Left lobe of liver (tissue), 2 donors: Measurements from ENCODE around the gene CLEC3B. TPM values are rescaled to one million over a fixed set of nuclear protein-coding genes. Genes with fewer than 3 reads are reported as not detected.
A peak's percentile ranks its signal among the peaks of the same experiment; 100 is the strongest.
"Not testable (repeated sequence)": the region's sequence is repeated elsewhere in the genome, so short reads cannot be mapped to it uniquely, and the experiment has no call there.

ENCODE experiments used
- ATAC-seq: fragments of 200-7000 bp; cut with Tn5 transposase; one replicate; pipeline ENCODE4 v1.9.1; 2020; ENCODE audit warnings: mild to moderate bottlenecking, moderate library complexity
- DNase-seq: peaks from one replicate; pipeline ENCODE4 v3.0.0-alpha.2; 2020; ENCODE audit warnings: low spot score
- total RNA-seq: library from RNA; stranded (reverse); gene quantifications from one replicate; pipeline ENCODE4 v1.2.1, GENCODE V29; 2021
- donor health status: DM: no; HTN: no; CAD: no; lungs with moderate emphysema.
- donor health status: DM: no; HTN: yes; CAD: no.

Gene CLEC3B
- total RNA-seq, 1 donor from 2014 or later: 25.5 TPM

- ATAC-seq (peak; percentile 35), DNase-seq (no peak)
These were observed 38.6 kb downstream of the CLEC3B start for GRCh38 chr3:45064512-45065372.

DNA sequence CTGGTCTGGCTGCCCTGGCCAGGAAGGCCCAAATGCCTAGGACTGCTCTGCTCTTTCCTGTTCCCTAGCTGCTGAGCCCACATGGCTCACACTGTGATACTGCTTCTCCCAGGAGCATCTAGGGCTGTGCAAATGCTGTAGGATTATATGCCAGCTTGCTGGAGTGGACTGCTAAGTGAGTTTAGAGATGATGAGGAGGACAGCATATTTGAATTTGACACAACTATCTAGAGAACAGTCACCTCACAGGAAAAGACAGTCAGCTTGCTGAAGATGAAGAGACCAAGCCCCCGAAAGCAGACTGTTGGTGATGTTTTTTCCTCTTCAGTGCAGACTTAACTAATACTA lies 39.2 kb downstream of the CLEC3B start:
- DNase-seq (no peak), ATAC-seq (no peak)

GRCh38 chr3:45066109-45066801 lies 40.2 kb downstream of the CLEC3B start:
- ATAC-seq (no peak), DNase-seq (no peak)

DNA sequence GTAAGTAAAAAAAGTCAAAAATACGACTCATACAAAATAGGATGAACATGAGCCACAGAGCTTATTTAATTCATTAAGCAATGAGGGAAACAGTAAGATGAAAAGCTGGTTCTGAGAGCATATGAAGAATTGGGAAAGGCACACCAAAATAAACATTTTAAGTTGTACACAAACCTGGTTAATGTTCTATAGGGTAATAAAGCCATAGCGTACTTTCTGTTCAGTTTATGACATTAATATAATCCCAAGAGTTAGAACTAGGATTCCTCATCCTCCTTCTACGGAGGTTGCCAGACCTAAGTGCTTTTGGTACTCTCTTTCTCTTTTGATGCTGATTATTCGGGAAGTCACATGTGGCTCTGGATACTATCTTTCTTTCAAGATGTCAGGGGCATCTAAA lies 41.4 kb downstream of the CLEC3B start:
- ATAC-seq (no peak), DNase-seq (no peak)

DNA sequence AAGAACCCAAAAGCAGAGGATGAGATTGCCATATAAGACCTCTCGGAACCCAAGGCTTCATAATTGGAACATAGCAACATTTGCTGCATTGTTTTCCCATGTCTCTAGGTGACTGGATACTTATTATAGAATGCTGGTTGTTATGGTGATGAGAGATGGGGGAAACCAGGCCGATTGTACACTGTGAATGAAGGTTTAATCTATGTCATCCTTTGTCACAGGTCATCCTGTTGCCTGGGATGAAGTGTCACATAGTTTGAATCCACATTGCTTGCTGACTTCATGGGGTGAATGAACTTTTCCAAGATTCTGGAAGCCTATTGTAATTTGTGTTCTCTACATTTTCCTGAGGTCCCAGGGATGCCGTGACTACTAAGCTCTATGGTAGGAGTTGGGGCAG lies 41.8 kb downstream of the CLEC3B start:
- DNase-seq (no peak), ATAC-seq (no peak)

GRCh38 chr3:45071075-45071474 lies 45.0 kb downstream of the CLEC3B start:
- DNase-seq (no peak), ATAC-seq (no peak)

DNA sequence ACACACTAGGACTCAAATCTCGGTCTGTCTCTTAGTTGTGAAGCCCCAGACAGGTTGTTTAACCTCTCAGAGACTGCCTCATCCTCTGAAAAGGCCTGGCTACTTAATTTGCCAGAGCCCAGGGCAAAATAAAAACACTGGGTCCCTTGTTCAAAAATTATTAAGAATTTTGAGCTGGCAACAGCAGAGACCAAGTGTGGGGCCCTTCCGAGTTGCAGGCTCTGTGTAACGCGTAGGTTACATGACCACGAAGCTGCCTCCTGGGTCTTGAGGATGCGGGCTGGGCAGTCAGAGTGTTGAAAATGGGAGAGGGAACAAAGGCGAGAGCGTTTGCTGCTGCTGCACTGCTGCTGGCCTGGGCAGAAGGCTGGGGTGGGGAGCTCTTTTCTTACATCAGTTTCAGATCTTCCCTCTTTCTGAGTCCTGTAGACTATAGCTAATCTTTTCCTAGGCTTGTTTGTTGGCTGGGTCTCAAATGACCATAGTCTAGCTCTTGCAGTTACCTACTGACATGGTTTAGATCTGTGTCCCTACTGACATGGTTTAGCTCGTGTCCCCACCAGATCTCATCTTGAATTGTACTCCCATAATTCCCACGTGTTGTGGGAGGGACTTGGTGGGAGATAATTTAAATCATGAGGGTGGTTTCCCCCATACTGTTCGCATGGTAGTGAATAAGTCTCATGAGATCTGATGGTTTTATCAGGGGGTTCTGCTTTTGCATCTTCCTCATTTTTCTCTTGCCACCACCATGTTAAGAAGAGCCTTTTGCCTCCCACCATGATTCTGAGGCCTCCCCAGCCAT lies 49.9 kb downstream of the CLEC3B start:
- DNase-seq (no peak), ATAC-seq (no peak)

- not testable (repeated sequence) for DNase-seq, ATAC-seq
These were observed 52.2 kb downstream of the CLEC3B start for GRCh38 chr3:45078256-45078655.

DNA sequence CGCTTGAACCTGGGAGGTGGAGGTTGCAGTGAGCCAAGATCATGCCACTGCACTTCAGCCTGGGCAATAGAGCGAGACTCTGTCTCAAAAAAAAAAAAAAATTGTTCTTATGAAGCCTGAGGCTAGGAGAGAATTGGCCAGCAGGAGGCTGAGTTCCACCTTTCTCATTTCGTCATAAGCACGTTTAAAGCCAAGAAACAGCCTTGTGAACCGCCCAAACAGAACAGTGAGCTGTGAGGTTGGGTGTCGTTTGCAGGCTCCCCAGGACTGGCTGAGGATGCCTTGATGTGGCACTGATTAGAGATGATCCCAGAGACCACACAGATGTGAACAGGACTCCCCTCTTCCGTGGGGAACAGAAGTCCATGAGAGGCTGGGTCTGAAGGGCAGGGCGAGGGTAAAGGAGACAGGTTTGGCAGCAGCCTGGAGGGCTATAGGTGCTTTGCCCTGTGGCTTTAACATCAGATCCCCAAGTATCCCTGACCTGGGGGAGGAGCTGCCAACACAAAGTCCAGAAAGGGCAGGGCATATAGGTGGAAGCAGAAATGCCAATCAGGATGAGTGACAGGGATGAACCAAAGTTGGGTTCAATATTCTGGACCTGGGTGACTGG lies 52.9 kb downstream of the CLEC3B start:
- DNase-seq: no peak
- no peak for ATAC-seq

- DNase-seq: no peak
- ATAC-seq: no peak
These were observed 53.6 kb downstream of the CLEC3B start for GRCh38 chr3:45079715-45080114.

DNA sequence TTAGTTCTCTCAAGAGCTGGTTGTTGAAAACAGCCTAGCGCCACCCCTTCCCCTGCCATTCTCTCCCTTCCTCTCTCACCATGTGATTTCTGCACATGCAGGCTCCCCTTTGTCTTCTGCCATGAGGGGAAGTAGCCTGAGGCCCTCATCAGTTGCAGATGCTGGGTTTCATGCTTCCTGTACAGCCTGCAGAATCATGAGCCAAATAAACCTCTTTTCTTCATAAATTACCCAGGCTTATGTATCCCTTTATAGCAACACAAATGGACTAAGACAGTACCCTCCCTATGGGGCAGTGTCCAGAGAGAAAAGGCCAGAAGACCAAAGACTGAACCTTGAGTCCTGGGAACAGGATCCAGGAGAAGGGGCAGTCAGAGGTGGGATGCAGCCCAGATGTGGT lies 54.7 kb downstream of the CLEC3B start:
- no peak for DNase-seq
- no peak for ATAC-seq

GRCh38 chr3:45081506-45082141 lies 55.5 kb downstream of the CLEC3B start:
- DNase-seq: no peak
- ATAC-seq: no peak

- ATAC-seq (no peak), DNase-seq (no peak)
These were observed 56.0 kb downstream of the CLEC3B start for GRCh38 chr3:45082142-45082538.

- ATAC-seq (no peak), DNase-seq (no peak)
These were observed 56.9 kb downstream of the CLEC3B start for GRCh38 chr3:45083023-45083422.

- no peak for DNase-seq
- ATAC-seq: no peak
These were observed 58.3 kb downstream of the CLEC3B start for GRCh38 chr3:45084361-45084760.

DNA sequence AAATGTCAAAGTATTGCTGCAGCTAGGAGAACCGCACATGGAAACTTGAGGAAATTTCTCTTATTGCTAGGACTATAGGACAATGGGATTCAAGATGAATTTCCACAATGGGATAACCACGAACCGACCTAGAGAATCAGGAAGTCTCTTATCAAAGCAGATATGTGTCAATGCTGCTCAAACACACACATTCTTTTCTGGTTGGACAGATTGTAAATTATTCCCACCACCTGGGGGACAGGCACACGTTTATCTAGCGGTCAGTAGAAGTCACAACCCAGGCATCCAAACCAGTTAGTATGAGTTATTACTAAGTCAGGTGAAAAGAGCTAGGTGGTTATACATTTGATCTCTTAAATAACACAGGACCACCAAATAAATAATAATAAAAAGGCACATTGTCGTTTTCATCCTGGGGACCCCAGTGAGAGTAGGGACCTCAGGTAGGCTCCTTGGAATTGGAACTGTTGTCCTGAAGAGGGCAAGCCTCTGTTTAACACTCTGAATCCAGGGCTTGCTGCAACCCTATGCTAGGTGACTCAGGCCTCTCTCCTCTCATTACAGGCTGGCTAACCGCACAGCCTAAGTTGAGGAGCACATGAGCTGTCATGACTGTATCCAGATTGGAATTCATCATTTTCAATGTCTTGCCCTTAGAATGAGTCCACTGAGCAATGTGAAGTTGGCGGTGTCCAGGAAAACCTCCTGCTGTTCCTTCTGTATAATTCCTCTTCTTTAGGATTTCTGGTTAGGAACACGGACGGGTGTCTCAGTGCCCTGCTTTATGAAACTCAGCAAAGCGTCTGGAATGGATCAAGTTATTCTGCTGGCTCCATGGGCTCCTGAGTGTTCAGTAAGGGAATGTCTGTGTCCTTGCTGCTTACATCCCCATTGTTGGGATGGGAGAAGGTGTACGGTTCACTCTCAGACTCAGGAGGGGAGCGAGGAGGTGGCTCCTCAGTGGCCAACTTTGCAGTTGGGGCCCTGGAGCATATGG lies 59.0 kb downstream of the CLEC3B start:
- no peak for DNase-seq
- no peak for ATAC-seq
